DMS153 treated with DMSO at 0.1 percent for 48 hours (cell line): Measurements from ENCODE around the gene ACAN.
"Not testable (repeated sequence)": the region's sequence is repeated elsewhere in the genome, so short reads cannot be mapped to it uniquely, and the experiment has no call there.

Experiments
- DNase-seq: peaks from one replicate; lab custom pipeline; 2025; ENCODE audit not compliant: unreplicated experiment; lab: John Stamatoyannopoulos, UW

The ACAN gene

DNA sequence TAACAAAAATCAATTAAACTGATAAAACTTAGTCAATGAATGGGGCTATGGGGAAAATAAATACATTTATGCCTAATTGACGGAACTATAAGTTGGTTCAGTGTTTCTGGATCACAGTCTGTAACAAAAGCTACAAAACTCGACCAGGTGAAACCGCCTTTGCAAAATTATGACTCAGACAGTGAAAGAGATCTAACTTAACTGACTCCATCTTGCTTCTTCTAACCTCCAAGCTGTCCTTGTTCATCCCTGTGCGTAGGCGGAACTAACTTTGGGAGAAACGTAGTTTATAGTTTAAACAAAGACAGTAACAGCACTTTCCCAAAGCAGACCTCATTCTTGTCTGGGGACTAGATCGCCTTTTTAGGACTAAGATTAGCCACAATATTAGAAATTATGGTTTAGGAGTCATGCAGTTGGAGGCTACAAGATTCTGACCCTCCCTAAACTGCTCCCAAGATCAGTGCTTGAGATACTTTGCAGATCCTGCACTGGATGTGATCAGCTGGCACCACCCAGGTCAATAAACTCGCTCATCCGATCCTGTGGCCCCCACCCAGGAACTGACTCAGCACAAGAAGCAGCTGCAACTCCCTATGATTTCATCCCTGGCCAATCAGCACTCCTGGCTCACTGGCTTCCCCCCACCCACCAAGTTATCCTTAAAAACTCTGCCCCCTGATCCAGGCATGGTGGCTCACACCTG lies 117.1 kb downstream of the ACAN start:
- no peak for DNase-seq

GRCh38 chr15:88920892-88921435 lies 117.7 kb downstream of the ACAN start:
- not testable (repeated sequence) for DNase-seq
